Gastrocnemius medialis (tissue), 4 donors: ENCODE results near the gene CHKA. TPM values are rescaled to one million over a fixed set of nuclear protein-coding genes. Genes with fewer than 3 reads are reported as not detected.

Source experiments
- ATAC-seq, 2 donors: fragments of 150-250 bp; one replicate each; pipeline ENCODE4 v1.9.1; 2016
- DNase-seq, 2 donors: peaks; one replicate each; pipeline ENCODE4 v3.0.0-alpha.2; 2019
- H3K27ac ChIP-seq, 4 donors: fragments of 200-600 bp; sonication (generic); 1 replicate in 1 of 4; 2 replicates in 3 of 4; pipeline ENCODE4 v1.5.1; 2016 to 2018; ENCODE audit warnings: mild to moderate bottlenecking in 2 of 4, moderate library complexity in 1 of 4
- H3K27me3 ChIP-seq, 3 donors: fragments of 200-600 bp; sonication (generic) in 2 of 3; 1 replicate in 1 of 3; 2 replicates in 2 of 3; pipeline versions ENCODE4 v1.5.1 to v1.6.0; 2016 to 2019; ENCODE audit warnings: mild to moderate bottlenecking in 1 of 3, moderate library complexity in 1 of 3
- H3K36me3 ChIP-seq, 2 donors: fragments of 200-600 bp; sonication (generic) in 1 of 2; one replicate each; pipeline ENCODE4 v1.5.1; 2017 to 2018
- H3K4me1 ChIP-seq, 2 donors: fragments of 200-600 bp; sonication (generic) in 1 of 2; one replicate each; pipeline ENCODE4 v1.5.1; 2016 to 2017; ENCODE audit warnings: mild to moderate bottlenecking in 2 of 2
- H3K4me3 ChIP-seq, 4 donors: fragments of 200-600 bp; sonication (generic) in 3 of 4; 1 replicate in 1 of 4; 2 replicates in 3 of 4; pipeline ENCODE4 v1.5.1; 2016 to 2019; ENCODE audit warnings: mild to moderate bottlenecking in 2 of 4
- H3K9me3 ChIP-seq, 3 donors: fragments of 200-600 bp; sonication (generic) in 2 of 3; 1 replicate in 1 of 3; 2 replicates in 2 of 3; pipeline ENCODE4 v1.5.1; 2016 to 2019
- CTCF ChIP-seq, 5 experiments: fragments of 450-650 bp in 3 of 5; fragments of 200-600 bp in 2 of 5; sonication (generic) in 2 of 5; IDR thresholded peaks in 4 of 5; conservative IDR thresholded peaks in 1 of 5; 1 replicate in 4 of 5; 2 replicates in 1 of 5; pipeline ENCODE4 v1.5.1; 2016 to 2019; ENCODE audit warnings: antibody characterized with exemption in 5 of 5, mild to moderate bottlenecking in 3 of 5, moderate library complexity in 3 of 5
- POLR2A ChIP-seq, 2 donors: fragments of 450-650 bp; IDR thresholded peaks; one replicate each; pipeline ENCODE4 v1.6.1; 2017; ENCODE audit warnings: antibody characterized with exemption in 2 of 2, mild to moderate bottlenecking in 2 of 2, moderate library complexity in 2 of 2
- in situ Hi-C, 4 donors: fragments of 200-750 bp; cut with MboI; loops; one replicate each; pipeline versions ENCODE4 v1.15.0 to v1.8.0; 2017; ENCODE audit warnings: low sequenced_read_pairs in 4 of 4
- intact Hi-C: fragments of 100-400 bp; cut with DNase I; formaldehyde crosslinking; loops from one replicate; pipeline ENCODE4 v1.15.1; 2023; ENCODE audit warnings: low total_unique reads
- total RNA-seq, 4 donors: library from RNA; depleted of rRNA; stranded (reverse); fragments of >200 nt; gene quantifications; one replicate each; pipeline versions ENCODE4 v1.1.0 to v1.2.3, GENCODE V29; 2016

Gene CHKA
- total RNA-seq, 4 donors from 2014 or later: 7.3 to 20.9 (median 12.3) TPM

GRCh38 chr11:68010090-68011041 is 110.8 kb downstream of the CHKA start, which contains the start of gene ALDH3B1:
Gene ALDH3B1, plus strand, starts transcription at chr11:68010327. Its CDS starts 4,971 bp downstream, at chr11:68015298.
- in situ Hi-C loops (no loop called here), intact Hi-C loops (loop anchor here (1.0 to 2.0 kb wide), 3 partner anchors 20 to 111 kb away; partner anchors contain the start of genes CHKA, NDUFS8 and TCIRG1)
- DNase-seq (peak; percentile 71 to 92), ATAC-seq (peak; percentile 77 to 86)
- TF ChIP-seq POLR2A (IDR thresholded peaks at IDR 0.05) (peak in 1 of 2 donors; percentile 49), CTCF (IDR thresholded peaks at IDR 0.05 in 4 of 5, conservative IDR thresholded peaks at IDR 0.05 in 1 of 5) (no peak)
- peak within 1 kb of the TSS; percentile 12 to 39 (median 34) for H3K4me3 ChIP-seq
- no peaks in the 10 kb centered on the region for H3K9me3 ChIP-seq
- H3K27me3 ChIP-seq: no peaks in the 10 kb centered on the region
- peak within 1 kb of the TSS; percentile 73 to 79 (median 76) for H3K27ac ChIP-seq
- no peaks in the 10 kb centered on the region for H3K36me3 ChIP-seq
- H3K4me1 ChIP-seq: peaks cover 7 to 18% of the 10 kb centered on the region in 2 donors

DNA sequence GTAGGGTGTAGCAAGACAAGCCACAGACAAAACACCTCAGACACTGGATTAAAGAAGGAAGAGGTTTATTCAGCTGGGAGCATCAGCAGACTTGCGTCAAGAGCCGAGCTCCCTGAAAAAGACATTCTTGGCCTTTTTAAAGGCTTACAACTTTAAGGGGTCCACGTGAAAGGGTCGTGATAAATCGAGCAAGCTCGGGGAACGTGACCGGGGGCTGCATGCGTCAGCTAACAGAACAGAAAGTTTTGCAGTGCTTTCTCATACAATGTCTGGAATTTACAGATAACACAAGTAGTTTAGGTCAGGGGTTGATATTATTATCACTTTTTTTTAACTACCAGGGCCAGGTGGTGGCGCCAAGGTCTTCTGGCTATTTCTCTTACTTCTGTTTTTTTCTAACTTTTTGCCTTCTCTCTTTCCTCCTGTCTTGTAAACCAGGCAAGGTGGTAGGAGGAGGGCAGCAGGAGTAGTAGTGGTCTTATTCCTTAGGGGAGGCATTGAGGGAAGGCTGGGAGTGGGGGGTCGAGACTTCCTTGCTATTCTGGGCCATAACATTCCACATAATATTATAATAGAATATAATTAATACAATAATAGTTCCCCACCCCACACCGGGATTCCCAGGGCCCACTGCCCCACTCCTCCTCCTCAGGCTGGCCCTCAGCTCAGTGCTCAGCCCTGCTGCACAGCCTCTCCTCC is 111.6 kb downstream of the CHKA start:
- no peak for ATAC-seq
- no peaks in the 10 kb centered on the region for H3K27me3 ChIP-seq
- H3K4me1 ChIP-seq: peaks cover 7 to 18% of the 10 kb centered on the region in 2 donors
- TF ChIP-seq CTCF (IDR thresholded peaks at IDR 0.05 in 4 of 5, conservative IDR thresholded peaks at IDR 0.05 in 1 of 5): no peak
- TF ChIP-seq POLR2A (IDR thresholded peaks at IDR 0.05): no peak
- H3K36me3 ChIP-seq: no peaks in the 10 kb centered on the region
- no peak for DNase-seq
- intact Hi-C loops (loop anchor here (1.0 to 2.0 kb wide), 3 partner anchors 21 to 112 kb away; partner anchors contain the start of genes CHKA, NDUFS8 and TCIRG1), in situ Hi-C loops (no loop called here)
- peak overlapping the region; percentile 73 to 79 (median 76) for H3K27ac ChIP-seq
- no peaks in the 10 kb centered on the region for H3K9me3 ChIP-seq
- peak overlapping the region in 3 of 4 donors; percentile 33 to 39 (median 36) for H3K4me3 ChIP-seq

GRCh38 chr11:68008381-68009337 is 112.5 kb downstream of the CHKA start:
- intact Hi-C loops: no loop called here
- TF ChIP-seq CTCF (IDR thresholded peaks at IDR 0.05 in 4 of 5, conservative IDR thresholded peaks at IDR 0.05 in 1 of 5): no peak
- no peak for TF ChIP-seq POLR2A (IDR thresholded peaks at IDR 0.05)
- H3K4me1 ChIP-seq: peaks cover 7 to 18% of the 10 kb centered on the region in 2 donors
- H3K9me3 ChIP-seq: no peaks in the 10 kb centered on the region
- no peak overlapping the region for H3K4me3 ChIP-seq
- in situ Hi-C loops: no loop called here
- no peak for DNase-seq
- H3K27me3 ChIP-seq: peaks cover 0 to 4% (median 0%) of the 10 kb centered on the region in 3 donors
- no peak for ATAC-seq
- no peaks in the 10 kb centered on the region for H3K36me3 ChIP-seq
- H3K27ac ChIP-seq: no peak overlapping the region
